H9 (cell line): ENCODE results near the gene MGLL. TPM values are rescaled to one million over a fixed set of nuclear protein-coding genes. Genes with fewer than 3 reads are reported as not detected.

Experiments
- DNase-seq: peaks from one replicate; pipeline ENCODE4 v3.0.0-alpha.2; 2017
- H2AFZ ChIP-seq: one replicate; pipeline ENCODE4 v1.6.1; 2013; ENCODE audit warnings: mild to moderate bottlenecking, low read length, control low read depth, moderate library complexity
- H2AK5ac ChIP-seq: 2 replicates; pipeline ENCODE4 v1.6.1; 2013; ENCODE audit warnings: low read length, control low read depth, mixed read lengths; ENCODE audit not compliant: insufficient read length
- H2BK120ac ChIP-seq: one replicate; pipeline ENCODE4 v1.6.1; 2013; ENCODE audit warnings: low read depth, mild to moderate bottlenecking, low read length, control low read depth, inconsistent platforms; ENCODE audit not compliant: poor library complexity, severe bottlenecking
- H2BK12ac ChIP-seq: 2 replicates; pipeline ENCODE4 v1.6.1; 2013; ENCODE audit warnings: low read length, control low read depth, mixed read lengths, low read depth; ENCODE audit not compliant: insufficient read length
- H2BK15ac ChIP-seq: 2 replicates; pipeline ENCODE4 v1.6.1; 2013; ENCODE audit warnings: low read depth, low read length, control low read depth
- H2BK20ac ChIP-seq: one replicate; pipeline ENCODE4 v1.6.1; 2013; ENCODE audit warnings: low read depth, mild to moderate bottlenecking, low read length, control low read depth, inconsistent platforms; ENCODE audit not compliant: poor library complexity, severe bottlenecking
- H2BK5ac ChIP-seq: 2 replicates; pipeline ENCODE4 v1.6.1; 2013; ENCODE audit warnings: low read length, control low read depth, mixed read lengths; ENCODE audit not compliant: insufficient read length
- H3K14ac ChIP-seq: 2 replicates; pipeline ENCODE4 v1.6.1; 2013; ENCODE audit warnings: low read length, control low read depth; ENCODE audit not compliant: insufficient read depth
- H3K18ac ChIP-seq: 2 replicates; pipeline ENCODE4 v1.6.1; 2013; ENCODE audit warnings: low read depth, mild to moderate bottlenecking, mixed read lengths, low read length, control low read depth; ENCODE audit not compliant: insufficient read length
- H3K23ac ChIP-seq: 2 replicates; pipeline ENCODE4 v1.6.1; 2013; ENCODE audit warnings: low read length, control low read depth, mixed read lengths, low read depth; ENCODE audit not compliant: insufficient read length
- H3K23me2 ChIP-seq: 2 replicates; pipeline ENCODE4 v1.6.1; 2013; ENCODE audit warnings: low read depth, mild to moderate bottlenecking, mixed read lengths, low read length, control low read depth; ENCODE audit not compliant: insufficient read length, poor library complexity, severe bottlenecking
- H3K27ac ChIP-seq: 2 replicates; pipeline ENCODE4 v1.5.1; 2013; ENCODE audit warnings: low read length, control low read depth, mixed read lengths, low read depth; ENCODE audit not compliant: insufficient read length
- H3K27me3 ChIP-seq: 2 replicates; pipeline ENCODE4 v1.6.1; 2013; ENCODE audit warnings: low read length, control low read depth, inconsistent platforms; ENCODE audit not compliant: insufficient read depth
- H3K4ac ChIP-seq: 2 replicates; pipeline ENCODE4 v1.6.1; 2013; ENCODE audit warnings: low read depth, mild to moderate bottlenecking, control low read depth, inconsistent platforms, low read length, moderate library complexity
- H3K4me1 ChIP-seq: 2 replicates; pipeline ENCODE4 v1.6.1; 2013; ENCODE audit warnings: low read length, control low read depth, inconsistent platforms; ENCODE audit not compliant: insufficient read depth
- H3K4me2 ChIP-seq: 2 replicates; pipeline ENCODE4 v1.6.1; 2013; ENCODE audit warnings: low read length, control low read depth, mixed read lengths; ENCODE audit not compliant: insufficient read length, insufficient read depth
- H3K56ac ChIP-seq: 2 replicates; pipeline ENCODE4 v1.6.1; 2013; ENCODE audit warnings: low read depth, mild to moderate bottlenecking, mixed read lengths, low read length, control low read depth; ENCODE audit not compliant: insufficient read length
- H3K79me1 ChIP-seq: 2 replicates; pipeline ENCODE4 v1.6.1; 2013; ENCODE audit warnings: low read depth, mild to moderate bottlenecking, moderate library complexity, low read length, control low read depth, inconsistent platforms; ENCODE audit not compliant: insufficient read depth, poor library complexity, severe bottlenecking
- H3K79me2 ChIP-seq: 2 replicates; pipeline ENCODE4 v1.6.1; 2013; ENCODE audit warnings: low read length, control low read depth, inconsistent platforms; ENCODE audit not compliant: insufficient read depth
- H3K9ac ChIP-seq: 2 replicates; pipeline ENCODE4 v1.6.1; 2013; ENCODE audit warnings: low read length, control low read depth, mixed read lengths; ENCODE audit not compliant: insufficient read length; ENCODE audit errors: extremely low read depth
- H3K9me3 ChIP-seq: one replicate; pipeline ENCODE4 v1.6.1; 2013; ENCODE audit warnings: low read depth, low read length, inconsistent platforms; ENCODE audit not compliant: control insufficient read depth
- H3T11ph ChIP-seq: one replicate; pipeline ENCODE4 v1.6.1; 2013; ENCODE audit warnings: mild to moderate bottlenecking, low read length, control low read depth, inconsistent platforms
- H4K20me1 ChIP-seq: one replicate; pipeline ENCODE4 v1.6.1; 2013; ENCODE audit not compliant: control insufficient read depth, insufficient read length, insufficient read depth
- H4K5ac ChIP-seq: 2 replicates; pipeline ENCODE4 v1.6.1; 2013; ENCODE audit warnings: low read depth, mild to moderate bottlenecking, mixed read lengths, low read length, control low read depth; ENCODE audit not compliant: insufficient read length
- H4K8ac ChIP-seq: replicated peaks from 2 replicates; pipeline ENCODE4 v1.6.1; 2013; ENCODE audit warnings: low read length, control low read depth, mixed read lengths, low read depth; ENCODE audit not compliant: insufficient read length
- H4K91ac ChIP-seq: 2 replicates; pipeline ENCODE4 v1.6.1; 2013; ENCODE audit warnings: low read depth, mild to moderate bottlenecking, moderate library complexity, mixed read lengths, low read length, control low read depth; ENCODE audit not compliant: insufficient read length
- H3K27ac Mint-ChIP-seq, 3 experiments: 2 replicates in 2 of 3; 3 replicates in 1 of 3; pipeline ENCODE4 v1.8.0; 2020 to 2021; ENCODE audit warnings: mixed read lengths in 3 of 3, mild to moderate bottlenecking in 1 of 3, moderate library complexity in 1 of 3
- H3K27me3 Mint-ChIP-seq: 2 replicates; pipeline ENCODE4 v1.8.0; 2021; ENCODE audit warnings: low read depth, mild to moderate bottlenecking, moderate library complexity, mixed read lengths
- H3K36me3 Mint-ChIP-seq, 3 experiments: 2 replicates in 2 of 3; 3 replicates in 1 of 3; pipeline ENCODE4 v1.8.0; 2020 to 2021; ENCODE audit warnings: low read depth in 3 of 3, mixed read lengths in 3 of 3; ENCODE audit not compliant: insufficient read depth in 1 of 3
- H3K4me1 Mint-ChIP-seq, 2 experiments: 2 replicates each; pipeline ENCODE4 v1.8.0; 2020; ENCODE audit warnings: mixed read lengths in 2 of 2
- H3K4me3 Mint-ChIP-seq, 2 experiments: 2 replicates in 1 of 2; 3 replicates in 1 of 2; pipeline ENCODE4 v1.8.0; 2020 to 2021; ENCODE audit warnings: mild to moderate bottlenecking in 2 of 2, mixed read lengths in 2 of 2, moderate library complexity in 1 of 2
- H3K9me3 Mint-ChIP-seq, 2 experiments: 2 replicates in 1 of 2; 3 replicates in 1 of 2; pipeline ENCODE4 v1.8.0; 2020; ENCODE audit warnings: mild to moderate bottlenecking in 2 of 2, mixed read lengths in 2 of 2, moderate library complexity in 1 of 2
- CTCF ChIP-seq: fragments of 200-600 bp; sonication (generic); conservative IDR thresholded peaks from 3 replicates; pipeline ENCODE4 v1.8.0; 2021; ENCODE audit warnings: antibody characterized with exemption, mild to moderate bottlenecking
- WGBS: extraction: QIAGEN DNeasy Blood & Tissue Kit; methylation state at CpG from one replicate; pipeline ENCODE4 v1.1.7; 2013; ENCODE audit warnings: missing lambda C conversion rate, low lambda C conversion rate, mixed read lengths; ENCODE audit not compliant: insufficient read length; ENCODE audit errors: extremely low coverage; 5-methylcytosine and 5-hydroxymethylcytosine counted together
- total RNA-seq: library from RNA; stranded (reverse); gene quantifications from 2 replicates; pipeline ENCODE4 v1.2.1, GENCODE V29; 2021

The MGLL gene
- total RNA-seq, 1 experiment from 2014 or later: 0.11 TPM

DNA sequence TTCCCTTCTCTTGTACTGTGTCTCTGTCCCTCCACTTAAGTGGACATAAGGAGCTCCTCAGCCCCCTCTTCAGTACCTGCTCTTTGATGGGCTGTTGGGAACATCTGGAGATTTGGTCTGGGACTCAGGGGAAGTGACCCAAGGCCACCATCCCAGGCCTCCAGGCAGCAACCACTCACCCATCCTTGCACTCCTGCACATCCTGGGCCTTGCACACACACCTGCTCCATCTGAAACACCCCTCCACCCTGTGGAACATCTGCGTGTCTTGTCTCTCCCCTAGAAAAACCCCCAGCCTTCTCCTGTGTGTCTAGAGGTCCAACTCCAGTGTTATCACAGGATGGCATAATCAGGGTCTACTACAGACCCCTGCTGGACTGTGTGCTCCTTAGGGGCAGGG is 75.2 kb downstream of the MGLL start:
- Histone ChIP-seq H2BK5ac (no peak overlapping the region), H3K27ac (no peak overlapping the region), H3K9me3 (no peaks in the 10 kb centered on the region), H3K79me2 (no peaks in the 10 kb centered on the region), H2BK15ac (no peak overlapping the region), H4K5ac (no peak overlapping the region), H3K4me2 (no peak overlapping the region), H3K4me1 (no peaks in the 10 kb centered on the region), H4K20me1 (no peaks in the 10 kb centered on the region), H3K27me3 (no peaks in the 10 kb centered on the region), H2BK120ac (no peak overlapping the region), H4K8ac (no peak overlapping the region), H3K4ac (no peak overlapping the region), H4K91ac (no peak overlapping the region), H3T11ph (no peak overlapping the region), H2BK20ac (no peak overlapping the region), H3K56ac (no peak overlapping the region), H3K23me2 (no peaks in the 10 kb centered on the region), H3K14ac (no peak overlapping the region), H2AFZ (no peak overlapping the region), H3K18ac (no peak overlapping the region), H3K9ac (no peak overlapping the region), H3K23ac (no peak overlapping the region), H3K79me1 (no peaks in the 10 kb centered on the region), H2BK12ac (no peak overlapping the region), H2AK5ac (no peak overlapping the region)
- WGBS: no CpG with 5 or more reads among the region's 1 CpG
- no peaks in the 10 kb centered on the region; a peak in 1 of 7 replicates for H3K36me3 Mint-ChIP-seq
- no peak for DNase-seq
- peaks cover 9 to 18% of the 10 kb centered on the region in 2 experiments; a peak in 3 of 4 replicates for H3K4me1 Mint-ChIP-seq
- no peak overlapping the region for H3K27ac Mint-ChIP-seq
- no peak overlapping the region for H3K4me3 Mint-ChIP-seq
- peaks cover 4% of the 10 kb centered on the region; the same call in 1 of the 2 replicates for H3K27me3 Mint-ChIP-seq
- no peak for TF ChIP-seq CTCF
- no peaks in the 10 kb centered on the region for H3K9me3 Mint-ChIP-seq
